GM12892 (cell line): ENCODE measurements around the gene KCNK5.

ENCODE experiments used
- POLR2A ChIP-seq: IDR thresholded peaks from 2 replicates; pipeline ENCODE4 v1.6.1; 2011; ENCODE audit warnings: low read depth, low read length, control low read depth
- POLR2AphosphoS5 ChIP-seq: IDR thresholded peaks from 2 replicates; pipeline ENCODE4 v1.6.1; 2011; ENCODE audit warnings: low read depth, low read length, control low read depth
- TAF1 ChIP-seq: IDR thresholded peaks from 2 replicates; pipeline ENCODE4 v1.6.1; 2011; ENCODE audit warnings: low read depth, mild to moderate bottlenecking, control low read depth, low read length, borderline replicate concordance

GRCh38 chr6:39189131-39189530, 40.1 kb downstream of the KCNK5 start:
- TF ChIP-seq POLR2AphosphoS5 = no peak
- TF ChIP-seq POLR2A = no peak
- TF ChIP-seq TAF1 = no peak
